MV-4-11 (cell line): ENCODE results near the gene ZFP90.
"Not testable (repeated sequence)": the region's sequence is repeated elsewhere in the genome, so short reads cannot be mapped to it uniquely, and the experiment has no call there.

Experiments used
- DNase-seq: peaks from one replicate; lab custom pipeline; 2025; lab: John Stamatoyannopoulos, UW

ZFP90 gene

GRCh38 chr16:68538880-68539701 lies at the start of gene ZFP90:
Gene ZFP90, plus strand, starts transcription at chr16:68539291. Its CDS starts 502 bp downstream, at chr16:68539793.
- DNase-seq: peak; percentile 80

GRCh38 chr16:68490358-68490757 lies 48.7 kb upstream of the ZFP90 start:
- no peak for DNase-seq

DNA sequence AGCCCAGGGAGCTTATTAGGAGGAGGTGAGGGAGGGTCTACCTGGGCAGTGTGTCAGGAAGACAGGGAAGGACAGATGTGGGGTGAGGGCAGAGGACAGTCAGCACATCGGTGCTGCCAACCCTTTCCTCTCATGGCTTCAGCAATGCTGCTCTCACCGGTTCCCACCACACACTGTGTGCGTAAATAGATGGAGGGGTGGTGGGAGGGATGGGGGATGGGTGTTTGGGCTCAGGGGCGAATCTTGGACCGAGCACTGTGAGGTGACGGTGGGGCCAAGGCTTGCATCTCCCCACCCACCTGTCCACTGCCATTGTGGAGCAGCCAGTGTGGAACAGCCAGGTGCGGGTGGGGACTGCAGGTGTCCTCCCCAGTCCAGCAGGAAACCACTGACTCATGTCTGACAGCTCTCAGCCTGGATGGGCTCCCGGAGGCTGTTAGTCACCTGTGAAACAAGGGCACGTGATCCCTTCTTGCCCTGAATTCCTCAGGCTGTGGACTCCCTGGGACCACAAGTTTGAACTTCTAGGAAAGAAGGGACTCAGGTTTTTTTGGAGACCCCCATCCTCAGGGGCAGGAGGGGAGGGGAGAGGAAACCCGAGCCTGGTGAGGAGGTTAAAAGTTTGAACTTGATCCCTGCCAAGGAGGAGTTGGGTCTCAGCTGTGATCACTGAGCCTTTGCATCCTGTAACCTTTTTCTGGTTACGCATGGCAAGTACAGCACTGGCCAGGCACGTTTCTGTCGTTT lies 48.1 kb upstream of the ZFP90 start:
- DNase-seq: no peak

DNA sequence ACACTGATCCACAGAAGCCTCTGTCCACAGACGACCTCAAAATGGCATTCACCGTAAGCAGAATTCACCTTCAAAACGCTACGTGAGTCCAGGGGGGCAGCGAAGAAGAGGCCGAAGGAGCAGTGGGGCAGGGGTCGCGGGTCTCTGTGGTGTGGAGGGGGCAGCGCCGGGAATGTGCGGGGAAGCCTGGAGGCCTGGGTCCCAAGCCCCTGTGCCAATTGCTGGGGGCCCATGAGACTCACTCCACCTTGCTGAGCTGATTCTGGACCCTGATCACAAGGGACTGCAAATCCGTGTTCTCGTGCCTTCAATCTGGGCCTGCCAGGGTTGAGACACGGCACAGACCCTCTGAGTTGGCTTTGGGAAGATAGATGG lies 47.5 kb upstream of the ZFP90 start:
- DNase-seq: no peak

- no peak for DNase-seq
These were observed 46.9 kb upstream of the ZFP90 start for GRCh38 chr16:68492151-68492542.

GRCh38 chr16:68492543-68493411 lies 46.3 kb upstream of the ZFP90 start:
- no peak for DNase-seq

DNA sequence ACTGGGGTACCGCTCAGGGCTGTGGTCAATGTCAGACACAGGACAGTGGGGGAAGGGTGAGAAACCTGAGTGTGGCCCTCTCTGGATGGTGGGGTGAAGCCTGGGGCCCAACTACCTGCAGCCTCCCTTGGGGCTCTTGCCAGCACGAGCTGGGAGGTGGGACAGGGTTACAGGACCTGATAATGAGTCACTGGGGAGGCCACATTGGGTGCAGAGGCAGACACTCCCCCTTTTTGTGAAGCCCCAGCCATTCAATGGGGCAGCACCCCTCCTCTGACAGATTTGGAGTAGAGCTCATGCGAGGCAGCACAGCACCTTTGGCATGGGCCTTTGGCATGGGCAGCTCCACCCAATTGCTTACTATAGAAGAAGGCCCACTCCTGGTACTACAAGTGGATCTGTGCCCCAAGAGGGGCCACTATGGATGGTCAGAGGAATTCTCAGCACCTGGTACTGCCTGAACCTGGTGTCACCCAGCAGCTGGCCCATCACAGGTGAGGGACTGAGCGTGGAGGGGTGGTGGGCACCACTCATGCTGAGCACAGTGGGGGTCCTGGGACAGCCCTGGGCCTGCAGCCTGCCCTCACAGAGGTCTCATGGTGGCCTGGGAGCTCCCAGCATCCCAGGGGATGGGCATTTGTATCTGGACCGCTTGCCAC lies 45.5 kb upstream of the ZFP90 start:
- no peak for DNase-seq

- DNase-seq: not testable (repeated sequence)
These were observed 44.8 kb upstream of the ZFP90 start for GRCh38 chr16:68494261-68494660.

DNA sequence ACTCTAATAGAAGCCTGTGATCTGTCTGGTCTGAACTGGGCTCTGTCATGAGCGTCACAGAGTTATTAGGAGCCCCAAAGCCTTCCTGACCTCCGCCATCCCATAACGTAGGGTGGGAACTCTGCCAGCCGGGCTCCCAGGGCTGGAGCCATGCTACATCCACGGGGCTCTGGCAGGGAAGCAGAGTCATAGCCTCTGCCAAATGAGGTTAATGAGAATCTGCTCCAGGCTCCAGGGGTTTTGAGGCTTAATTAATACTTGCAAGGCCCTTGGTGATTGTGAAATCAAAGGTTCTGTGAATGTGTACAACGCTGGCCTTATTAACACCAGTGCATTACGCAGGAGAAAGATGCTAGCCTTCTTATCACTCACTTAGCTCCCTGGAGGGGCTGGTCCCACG lies 42.4 kb upstream of the ZFP90 start:
- no peak for DNase-seq

- peak; percentile 89 for DNase-seq
These were observed 40.1 kb upstream of the ZFP90 start for GRCh38 chr16:68499006-68499405.

DNA sequence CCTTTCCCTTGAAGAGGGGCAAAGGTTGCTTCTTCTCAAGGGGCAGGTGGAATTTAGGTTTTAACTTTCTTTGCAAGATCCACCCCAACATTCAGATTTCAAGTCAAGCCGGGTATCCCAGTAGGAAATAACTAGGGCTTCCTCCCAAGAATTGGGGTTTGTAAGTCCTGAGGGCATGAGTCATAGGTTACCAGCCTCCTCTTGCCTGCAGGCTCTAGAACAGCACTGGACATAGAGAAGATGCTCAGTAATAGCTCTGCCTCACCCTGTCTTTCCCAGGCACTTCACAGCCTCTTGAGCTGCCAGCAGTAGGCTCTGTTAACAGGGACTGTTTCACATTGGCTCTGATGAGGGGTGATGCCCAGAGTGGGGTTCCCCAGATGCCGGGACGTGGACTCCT lies 35.8 kb upstream of the ZFP90 start:
- no peak for DNase-seq

DNA sequence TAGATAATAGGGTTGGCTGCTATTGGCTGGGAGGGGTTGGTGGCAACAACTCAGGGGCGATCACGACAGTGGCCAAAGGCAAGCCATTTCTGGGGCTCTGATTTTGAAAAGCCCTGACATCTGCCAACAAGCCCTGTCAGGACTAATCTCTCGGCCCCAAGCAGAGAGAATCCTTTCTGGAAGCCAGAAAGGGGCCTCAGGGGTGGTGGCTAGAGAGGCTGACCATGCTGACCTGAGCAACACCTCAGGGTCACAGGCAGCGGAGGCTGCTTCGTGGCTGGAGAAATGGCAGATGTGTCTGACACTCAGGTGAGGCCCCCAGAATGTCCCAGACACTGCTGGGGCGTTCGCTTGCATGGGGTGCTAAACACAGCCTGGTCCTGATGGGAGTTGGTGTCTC lies 35.0 kb upstream of the ZFP90 start:
- no peak for DNase-seq

GRCh38 chr16:68506331-68507053 lies 32.6 kb upstream of the ZFP90 start:
- DNase-seq: no peak

- DNase-seq: no peak
These were observed 31.1 kb upstream of the ZFP90 start for GRCh38 chr16:68508013-68508412.

DNA sequence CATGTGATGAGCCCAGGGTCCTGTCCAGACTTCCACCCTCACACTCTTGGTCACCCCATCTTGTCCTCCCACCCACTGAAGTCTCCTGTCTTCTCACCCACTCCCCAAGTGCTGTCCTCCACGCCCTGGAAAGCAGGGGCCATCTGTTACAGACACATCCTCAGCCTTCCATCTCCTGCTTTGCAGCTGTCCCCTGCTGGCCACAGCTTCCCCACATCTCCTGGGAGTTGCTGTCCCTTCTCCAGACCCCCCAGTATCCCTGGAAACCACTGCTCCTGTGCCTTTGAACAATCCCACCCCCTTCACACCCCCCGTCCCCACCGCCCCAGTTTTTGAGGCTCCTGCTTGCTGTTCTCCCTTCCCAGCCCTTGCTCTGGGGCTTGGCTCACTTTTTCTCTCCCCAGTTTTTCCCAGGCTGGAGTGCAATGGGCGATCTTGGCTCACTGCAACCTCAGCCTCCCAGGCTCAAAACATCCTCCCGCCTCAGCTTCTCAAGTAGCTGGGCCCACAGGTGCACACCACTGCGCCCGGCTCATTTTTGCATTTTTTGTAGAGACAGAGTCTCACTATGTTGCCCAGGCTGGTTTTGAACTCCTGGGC lies 30.4 kb upstream of the ZFP90 start:
- no peak for DNase-seq

DNA sequence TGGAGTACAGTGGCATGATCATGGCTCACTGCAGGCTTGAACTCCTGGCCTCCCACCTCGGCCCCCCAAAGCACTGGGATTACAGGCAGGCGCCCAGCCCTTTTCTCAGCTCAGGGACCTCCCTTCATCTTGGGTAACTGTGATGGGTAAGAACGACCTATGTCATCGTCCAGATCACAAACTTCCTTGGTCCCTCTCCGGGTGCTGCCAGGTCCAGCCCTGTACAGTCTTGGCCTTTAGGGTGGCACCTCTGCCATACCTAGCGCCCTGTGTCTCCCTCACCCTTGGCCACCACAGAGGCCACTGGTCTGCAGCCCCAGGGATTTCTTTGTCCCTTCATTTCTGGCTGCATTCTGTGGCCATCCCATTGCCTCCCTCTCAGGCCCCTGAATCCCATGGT lies 29.7 kb upstream of the ZFP90 start:
- DNase-seq: no peak

DNA sequence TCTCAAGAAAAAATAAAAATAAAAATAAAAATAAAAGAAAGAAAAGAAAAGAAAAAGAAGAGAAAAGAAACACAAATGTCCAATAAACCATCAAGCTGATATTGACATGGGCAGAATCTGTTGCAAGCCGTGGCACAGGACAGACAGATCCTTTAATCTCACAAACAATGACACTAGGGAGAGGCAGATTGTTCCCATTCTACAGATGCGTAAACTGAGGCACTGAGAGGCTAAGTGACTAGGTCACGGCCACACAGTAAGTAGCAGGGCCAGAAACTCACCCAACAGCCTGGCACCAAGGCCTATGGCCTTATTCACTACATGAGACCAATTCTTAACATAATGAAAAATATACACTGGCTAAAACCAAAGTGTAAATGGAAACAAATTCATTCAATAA lies 28.3 kb upstream of the ZFP90 start:
- DNase-seq: no peak

DNA sequence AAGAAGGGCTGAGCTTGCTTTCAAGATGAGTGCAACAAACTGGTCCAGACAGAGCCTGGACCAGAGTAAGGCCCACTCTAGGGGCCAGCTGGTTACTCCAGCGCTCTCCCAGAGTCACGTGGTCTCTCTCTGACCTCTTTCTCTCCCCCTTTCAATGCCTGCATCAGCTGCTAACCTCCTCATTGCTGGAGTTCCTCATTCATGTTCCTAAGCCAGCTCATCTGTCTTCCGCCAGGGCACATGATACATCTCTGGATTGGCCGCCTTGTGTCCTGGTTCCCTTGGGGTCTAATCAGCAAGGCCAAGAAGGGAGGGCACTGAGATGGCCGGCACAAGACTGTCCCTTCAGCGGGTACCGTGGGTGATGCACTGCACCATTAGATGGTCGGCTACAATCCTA lies 26.9 kb upstream of the ZFP90 start:
- peak; percentile 73 for DNase-seq

DNA sequence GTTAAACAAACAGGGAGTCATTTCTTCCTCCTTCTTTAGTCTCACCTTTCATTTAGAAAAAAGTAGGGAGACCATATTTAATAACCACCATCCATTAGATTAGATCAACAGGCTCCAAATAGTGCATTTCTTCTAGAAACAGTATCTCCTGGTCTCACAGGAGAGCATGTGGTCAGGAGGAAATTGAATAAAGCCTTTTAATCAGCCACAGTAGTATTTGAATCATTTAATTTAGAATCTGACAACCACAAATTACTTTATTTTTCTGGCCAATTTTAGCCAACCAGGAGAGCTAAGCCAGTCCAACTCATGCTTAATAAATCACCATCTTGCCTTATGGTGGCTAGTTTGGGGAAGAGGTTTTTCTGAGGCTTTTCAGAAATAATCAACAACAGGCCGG lies 26.3 kb upstream of the ZFP90 start:
- DNase-seq: no peak

DNA sequence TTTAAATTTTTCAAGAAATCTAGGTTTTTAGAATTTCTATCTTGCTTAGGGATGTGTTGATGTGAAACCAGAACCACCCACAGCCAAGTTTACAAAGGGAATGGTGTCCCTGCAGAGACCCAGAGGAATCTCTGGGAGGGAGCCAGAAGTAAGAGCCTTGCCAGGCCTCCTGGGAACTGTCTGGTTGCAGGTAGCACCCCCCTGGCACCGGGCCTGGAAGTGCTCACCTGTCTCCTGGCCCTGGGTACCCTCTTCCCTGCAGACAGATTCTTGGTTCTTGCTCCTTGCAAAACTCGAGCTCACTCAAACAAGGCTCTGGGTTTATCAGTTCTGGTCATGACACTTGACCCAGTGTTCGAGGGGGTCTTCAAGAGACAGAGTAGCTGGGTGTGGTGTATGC lies 24.6 kb upstream of the ZFP90 start:
- DNase-seq: no peak

GRCh38 chr16:68517606-68518166 lies 21.4 kb upstream of the ZFP90 start:
- peak; percentile 79 for DNase-seq
